HG03354 (cell line): Measurements from ENCODE around the gene ZC3H7A.
"Not testable (repeated sequence)": the region's sequence is repeated elsewhere in the genome, so short reads cannot be mapped to it uniquely, and the experiment has no call there.

ENCODE experiments used
- ATAC-seq: cut with Tn5 transposase; IDR thresholded peaks from one replicate; pipeline ENCODE4 v1.9.1; 2021; ENCODE audit warnings: mild to moderate bottlenecking; ENCODE audit not compliant: unreplicated experiment, poor library complexity, severe bottlenecking

The ZC3H7A gene, protein sequence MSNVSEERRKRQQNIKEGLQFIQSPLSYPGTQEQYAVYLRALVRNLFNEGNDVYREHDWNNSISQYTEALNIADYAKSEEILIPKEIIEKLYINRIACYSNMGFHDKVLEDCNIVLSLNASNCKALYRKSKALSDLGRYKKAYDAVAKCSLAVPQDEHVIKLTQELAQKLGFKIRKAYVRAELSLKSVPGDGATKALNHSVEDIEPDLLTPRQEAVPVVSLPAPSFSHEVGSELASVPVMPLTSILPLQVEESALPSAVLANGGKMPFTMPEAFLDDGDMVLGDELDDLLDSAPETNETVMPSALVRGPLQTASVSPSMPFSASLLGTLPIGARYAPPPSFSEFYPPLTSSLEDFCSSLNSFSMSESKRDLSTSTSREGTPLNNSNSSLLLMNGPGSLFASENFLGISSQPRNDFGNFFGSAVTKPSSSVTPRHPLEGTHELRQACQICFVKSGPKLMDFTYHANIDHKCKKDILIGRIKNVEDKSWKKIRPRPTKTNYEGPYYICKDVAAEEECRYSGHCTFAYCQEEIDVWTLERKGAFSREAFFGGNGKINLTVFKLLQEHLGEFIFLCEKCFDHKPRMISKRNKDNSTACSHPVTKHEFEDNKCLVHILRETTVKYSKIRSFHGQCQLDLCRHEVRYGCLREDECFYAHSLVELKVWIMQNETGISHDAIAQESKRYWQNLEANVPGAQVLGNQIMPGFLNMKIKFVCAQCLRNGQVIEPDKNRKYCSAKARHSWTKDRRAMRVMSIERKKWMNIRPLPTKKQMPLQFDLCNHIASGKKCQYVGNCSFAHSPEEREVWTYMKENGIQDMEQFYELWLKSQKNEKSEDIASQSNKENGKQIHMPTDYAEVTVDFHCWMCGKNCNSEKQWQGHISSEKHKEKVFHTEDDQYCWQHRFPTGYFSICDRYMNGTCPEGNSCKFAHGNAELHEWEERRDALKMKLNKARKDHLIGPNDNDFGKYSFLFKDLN

DNA sequence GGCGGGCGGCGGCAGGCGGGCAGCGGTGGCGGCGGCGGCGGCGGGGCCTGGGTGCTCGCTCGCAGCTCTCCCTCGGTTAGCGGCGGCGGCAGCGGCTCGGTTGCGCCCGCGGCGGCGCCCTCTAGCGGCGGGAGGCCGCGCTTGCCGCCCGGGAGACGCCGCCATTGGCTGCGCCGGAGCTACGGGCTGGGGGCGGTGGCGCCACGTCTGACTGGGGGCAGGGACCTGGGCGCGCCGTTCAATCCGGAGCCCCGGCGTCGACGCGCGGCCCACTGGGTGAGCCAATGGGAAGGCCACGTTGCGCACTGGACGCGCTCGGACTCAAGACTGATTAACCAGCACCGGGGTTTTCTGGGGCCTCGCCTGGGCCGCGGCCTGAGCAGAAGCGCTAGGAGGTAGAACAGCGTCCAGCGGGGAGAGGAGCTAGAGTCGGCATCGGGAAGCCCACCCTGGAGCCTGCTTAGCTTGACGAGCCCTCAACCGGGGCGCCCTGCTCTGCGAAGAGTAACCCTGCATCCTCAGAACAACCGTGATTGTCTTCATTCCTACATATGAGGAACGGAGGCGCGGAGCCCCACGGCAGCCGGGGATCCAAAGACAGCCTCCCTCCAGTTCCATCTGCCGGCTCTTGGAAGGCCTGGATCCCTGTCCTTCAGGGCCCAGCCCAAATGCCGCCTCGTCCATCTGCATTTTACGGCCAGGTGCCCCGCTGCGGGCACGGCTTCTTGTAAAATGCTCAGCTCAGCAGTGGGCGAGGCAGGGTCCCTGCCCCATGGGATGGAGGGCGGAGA, at the start of gene ZC3H7A:
Gene ZC3H7A, minus strand, starts transcription at position 93 of the 791 bp plus-strand sequence. CDS start 14,904 bp downstream, outside the sequence.
- peak; percentile 90 for ATAC-seq

DNA sequence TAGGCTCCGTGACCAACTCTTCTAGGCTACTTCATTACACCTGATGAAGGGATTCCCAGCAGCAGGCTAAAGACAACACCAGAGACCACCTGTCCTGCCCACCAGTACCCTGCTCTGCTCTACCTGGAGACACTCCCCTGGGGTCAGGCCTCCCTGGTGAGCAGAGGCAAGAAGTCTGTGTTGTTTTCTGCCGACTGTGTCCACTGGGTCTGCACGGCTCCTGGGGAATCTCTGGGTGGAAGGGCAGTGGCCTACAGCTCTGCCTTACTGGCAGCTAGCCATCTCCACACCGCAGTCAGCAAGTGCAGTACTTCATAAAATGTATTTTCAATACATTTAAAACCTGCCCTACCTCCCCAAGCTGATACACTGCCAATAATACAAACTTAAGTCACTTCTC, 47.4 kb upstream of the ZC3H7A start:
- ATAC-seq: no peak

DNA sequence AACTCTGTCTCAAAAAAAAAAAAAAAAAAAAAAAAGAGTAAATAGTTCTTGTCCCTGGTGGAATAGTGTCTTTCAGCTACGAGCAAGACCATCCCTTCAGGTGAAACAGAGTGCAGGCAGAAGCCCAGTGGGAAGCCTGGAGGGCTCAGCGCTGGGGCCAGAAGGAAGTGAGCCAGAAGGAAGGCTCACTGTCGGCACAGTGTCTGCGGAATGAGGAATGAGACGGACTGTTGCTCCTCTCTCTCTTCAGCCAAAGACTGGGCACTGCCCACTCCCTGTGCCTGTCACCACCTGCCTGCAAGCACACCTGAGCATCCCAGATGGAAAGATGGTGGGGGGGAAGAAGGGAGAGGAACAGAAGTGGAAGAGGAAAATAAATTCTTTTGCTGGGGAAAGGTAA, 46.8 kb upstream of the ZC3H7A start:
- no peak for ATAC-seq

DNA sequence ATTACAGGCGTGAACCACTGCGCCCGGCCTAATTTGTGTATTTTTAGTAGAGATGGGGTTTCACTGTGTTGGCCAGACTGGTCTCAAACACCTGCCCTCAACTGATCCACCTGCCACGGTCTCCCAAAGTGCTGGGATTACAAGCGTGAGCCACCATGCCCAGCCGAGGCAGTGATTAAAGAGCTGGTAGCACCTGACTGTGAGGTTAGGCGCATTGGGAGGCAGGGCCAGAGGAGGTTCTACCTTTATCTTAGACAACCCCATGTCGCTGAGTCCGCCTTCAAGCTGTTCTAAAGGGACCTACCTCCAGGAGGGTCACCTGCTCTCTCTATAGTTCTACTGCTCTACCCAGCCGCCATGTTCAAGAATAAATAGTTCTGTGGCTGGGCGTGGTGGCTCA, 46.1 kb upstream of the ZC3H7A start:
- ATAC-seq: no peak

DNA sequence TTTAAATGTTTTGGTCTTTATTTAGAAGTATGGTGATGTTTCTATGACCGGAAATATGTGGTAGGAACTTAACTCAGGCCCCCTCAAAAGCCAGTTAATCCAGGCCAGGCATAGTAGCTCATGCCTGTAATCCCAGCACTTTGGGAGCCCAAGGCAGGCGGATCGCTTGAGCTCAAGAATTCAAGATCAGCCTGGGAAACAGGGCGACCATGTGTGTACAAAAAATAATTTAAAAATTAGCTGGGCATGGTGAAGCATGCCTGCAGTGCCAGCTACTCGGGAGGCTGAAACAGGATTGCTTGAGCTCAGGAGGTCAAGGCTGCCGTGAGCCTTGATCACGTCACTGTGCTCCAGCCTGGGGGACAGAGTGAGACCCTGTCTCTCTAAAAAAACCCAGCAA, 44.0 kb upstream of the ZC3H7A start:
- ATAC-seq: no peak

DNA sequence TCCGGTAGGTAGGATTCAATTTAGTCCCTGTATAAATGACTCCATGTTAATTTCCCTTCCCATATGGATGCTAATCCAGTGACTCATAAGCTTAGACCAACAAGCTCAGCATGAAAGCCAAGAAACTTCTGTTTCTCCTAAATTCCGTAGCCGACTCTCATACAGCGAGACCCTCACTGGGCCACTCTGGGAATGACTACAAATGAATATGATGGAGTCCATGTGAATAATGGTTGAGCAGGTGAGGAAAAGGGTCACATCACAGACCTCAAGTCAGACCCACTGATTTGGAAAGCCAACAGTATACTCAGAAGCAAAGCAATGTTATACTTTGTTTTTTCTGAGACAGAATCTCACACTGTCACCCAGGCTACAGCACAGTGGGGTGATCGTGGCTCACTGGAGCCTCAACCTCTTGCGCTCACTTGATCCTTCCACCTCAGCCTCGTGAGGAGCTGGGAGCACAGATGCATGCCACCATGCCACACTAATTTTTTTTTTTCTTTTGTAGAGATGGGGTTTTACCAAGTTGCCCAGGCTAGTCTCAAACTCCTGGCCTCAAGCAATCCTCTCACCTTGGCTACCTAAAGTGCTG, 39.7 kb upstream of the ZC3H7A start:
- no peak for ATAC-seq

DNA sequence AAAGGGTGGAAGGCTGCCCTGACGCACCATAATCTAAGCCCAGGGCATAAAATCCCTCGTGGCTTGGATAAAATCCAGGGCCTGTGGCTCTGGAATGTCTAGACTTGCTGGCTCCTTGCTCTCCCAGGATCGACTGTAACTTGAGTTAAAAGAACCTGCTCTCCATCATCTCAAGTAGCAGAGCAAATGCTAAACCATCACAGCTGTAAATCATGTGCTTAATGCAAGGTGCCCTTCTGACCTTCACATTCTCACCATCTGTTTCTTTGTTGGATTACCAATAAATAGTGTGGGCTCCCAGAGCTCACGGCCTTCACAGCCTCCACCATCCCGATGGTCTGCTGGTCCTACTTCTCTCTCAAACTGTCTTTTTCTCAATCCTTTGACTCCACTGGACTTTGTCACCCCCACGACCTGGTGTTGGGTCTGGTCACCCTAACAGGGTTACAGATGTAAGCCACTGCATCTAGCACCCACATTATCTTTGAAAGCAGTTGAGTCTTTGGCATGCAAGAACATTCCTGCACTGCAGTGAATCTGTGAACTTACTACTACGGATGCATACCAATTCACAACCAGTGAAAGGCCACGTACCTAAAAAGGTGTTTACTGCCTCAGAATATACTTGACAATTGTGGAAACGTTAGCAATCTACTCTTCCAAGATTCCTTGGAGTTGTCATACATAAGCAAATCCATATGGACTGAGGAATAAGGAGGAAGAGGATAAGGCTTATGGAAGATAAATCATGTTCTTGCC, 39.0 kb upstream of the ZC3H7A start:
- ATAC-seq: no peak

DNA sequence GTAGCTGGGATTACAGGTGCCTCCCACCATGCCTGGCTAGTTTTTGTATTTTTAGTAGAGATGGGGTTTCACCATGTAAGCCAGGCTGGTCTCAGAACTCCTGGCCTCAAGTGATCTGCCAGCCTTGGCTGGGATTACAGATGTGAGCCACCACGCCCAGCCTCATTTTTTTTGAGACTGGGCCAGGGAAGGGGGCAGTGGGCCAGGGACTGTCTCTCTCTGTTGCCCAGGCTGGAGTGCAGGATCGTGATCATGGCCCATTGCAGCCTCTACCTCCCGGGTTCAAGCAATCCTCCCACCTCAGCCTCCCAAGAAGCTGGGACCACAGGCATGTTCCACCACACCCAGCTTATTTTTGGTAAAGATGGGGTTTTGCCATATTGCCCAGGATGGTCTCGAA, 38.3 kb upstream of the ZC3H7A start:
- no peak for ATAC-seq

DNA sequence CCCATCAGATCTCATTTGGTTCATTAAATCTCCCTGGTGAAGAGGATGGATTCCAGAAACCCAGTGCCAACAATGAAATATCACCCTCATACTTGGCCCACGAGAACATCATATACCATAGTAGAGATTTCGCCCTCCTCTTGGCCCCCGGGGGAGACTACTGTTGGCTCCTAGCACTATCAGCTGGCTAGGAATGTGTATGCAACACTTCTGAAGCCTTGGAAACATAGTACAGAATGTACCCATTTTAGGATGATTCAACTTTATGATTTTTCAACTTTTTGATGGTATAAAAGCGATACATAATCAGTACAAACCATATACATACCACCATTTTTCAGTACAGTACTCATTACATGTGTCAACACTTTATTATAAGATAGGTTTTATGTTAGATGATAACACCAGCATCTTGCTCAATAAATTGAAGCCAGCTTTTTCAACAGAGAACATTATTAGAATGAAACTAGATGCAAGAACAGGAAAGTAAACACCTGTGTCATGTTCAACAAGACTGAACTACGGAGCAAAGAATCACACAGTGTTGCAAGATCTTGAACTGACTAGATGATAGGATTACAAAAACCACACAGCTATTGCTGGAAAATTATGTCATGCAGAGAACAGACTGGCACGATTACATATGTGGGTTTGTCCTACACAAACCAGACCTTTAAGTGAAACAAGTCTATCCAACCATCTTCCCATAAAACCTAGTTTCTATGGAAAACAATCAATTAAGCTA, 37.1 kb upstream of the ZC3H7A start:
- no peak for ATAC-seq

DNA sequence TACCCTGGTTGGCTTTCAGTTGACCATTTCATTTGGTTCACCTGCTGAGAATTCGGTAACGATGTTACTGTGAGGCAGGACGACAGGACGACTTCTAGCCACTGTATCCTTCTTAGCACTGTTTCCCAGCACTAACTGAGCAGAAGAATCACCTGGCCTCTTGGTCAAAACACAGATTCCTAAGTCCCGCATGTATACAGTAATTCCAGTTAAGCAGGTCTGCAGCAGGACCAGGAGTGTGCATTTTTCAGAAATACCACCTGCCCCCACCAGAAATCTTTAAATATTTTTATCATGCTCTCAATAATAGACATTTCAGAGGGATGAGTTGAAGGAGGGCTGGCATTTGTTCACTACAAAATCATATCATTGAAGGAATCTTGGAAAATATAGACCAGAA, 31.6 kb upstream of the ZC3H7A start:
- no peak for ATAC-seq

DNA sequence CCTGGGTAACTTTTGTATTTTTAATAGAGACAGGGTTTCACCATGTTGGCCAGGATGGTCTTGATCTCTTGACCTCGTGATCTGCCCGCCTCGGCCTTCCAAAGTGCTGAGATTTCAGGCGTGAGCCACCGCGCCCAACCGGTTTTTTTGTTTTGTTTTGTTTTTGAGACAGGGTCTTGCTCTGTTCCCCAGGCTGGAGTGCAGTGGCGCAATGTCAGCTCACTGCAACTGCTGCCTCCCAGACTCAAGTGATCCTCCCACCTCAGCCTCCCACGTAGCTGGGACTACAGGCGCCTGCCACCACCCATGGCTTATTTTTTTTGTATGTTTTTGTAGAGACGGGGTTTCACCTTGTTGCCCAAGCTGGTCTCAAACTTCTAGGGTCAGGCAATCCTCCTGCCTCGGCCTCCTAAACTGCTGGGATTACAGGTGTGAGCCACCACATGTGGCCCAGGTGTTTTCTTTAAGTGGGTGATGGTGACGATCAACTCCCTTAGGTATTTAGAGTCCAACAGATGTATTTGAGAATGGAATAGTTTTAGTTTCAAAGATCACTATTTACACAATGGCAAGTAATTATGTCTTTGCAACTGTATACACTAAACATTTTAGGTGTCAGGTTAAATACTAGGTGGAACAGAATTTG, 28.6 kb upstream of the ZC3H7A start:
- ATAC-seq: not testable (repeated sequence)

DNA sequence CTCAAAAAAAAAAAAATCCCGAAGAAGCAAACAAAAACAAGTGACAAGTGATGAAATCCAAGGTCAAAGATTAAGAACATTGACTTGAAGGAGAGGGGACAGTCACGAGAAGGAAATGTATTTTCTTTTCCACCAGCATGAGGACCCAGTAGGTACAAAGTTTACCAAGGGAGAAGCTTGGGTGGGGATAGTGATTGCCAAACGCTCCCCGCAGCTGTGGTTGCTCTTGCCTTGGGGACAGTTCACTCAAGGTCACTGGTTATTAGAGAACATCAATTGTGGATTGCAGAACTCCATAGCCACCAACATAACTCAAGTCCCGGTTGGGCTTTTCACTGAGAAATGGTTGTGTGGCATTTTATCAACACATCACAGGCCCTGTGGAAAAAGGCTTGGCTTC, 27.3 kb upstream of the ZC3H7A start:
- no peak for ATAC-seq

DNA sequence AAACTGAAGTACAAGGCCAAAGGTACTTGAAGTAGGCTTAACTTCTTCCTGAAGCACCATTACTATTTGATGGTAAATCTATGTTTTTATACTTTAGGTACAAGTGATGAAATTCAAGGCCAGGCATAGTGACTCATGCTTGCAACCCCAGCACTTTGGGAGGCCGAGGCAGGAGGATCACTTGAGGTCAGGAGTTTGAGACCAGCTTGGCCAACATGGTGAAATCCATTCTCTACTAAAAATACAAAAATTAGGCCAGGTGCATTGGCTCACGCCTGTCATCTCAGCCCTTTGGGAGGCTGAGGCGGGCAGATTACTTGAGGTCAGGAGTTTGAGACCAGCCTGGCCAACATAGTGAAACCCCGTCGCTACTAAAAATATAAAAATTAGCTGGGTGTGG, 26.6 kb upstream of the ZC3H7A start:
- not testable (repeated sequence) for ATAC-seq

DNA sequence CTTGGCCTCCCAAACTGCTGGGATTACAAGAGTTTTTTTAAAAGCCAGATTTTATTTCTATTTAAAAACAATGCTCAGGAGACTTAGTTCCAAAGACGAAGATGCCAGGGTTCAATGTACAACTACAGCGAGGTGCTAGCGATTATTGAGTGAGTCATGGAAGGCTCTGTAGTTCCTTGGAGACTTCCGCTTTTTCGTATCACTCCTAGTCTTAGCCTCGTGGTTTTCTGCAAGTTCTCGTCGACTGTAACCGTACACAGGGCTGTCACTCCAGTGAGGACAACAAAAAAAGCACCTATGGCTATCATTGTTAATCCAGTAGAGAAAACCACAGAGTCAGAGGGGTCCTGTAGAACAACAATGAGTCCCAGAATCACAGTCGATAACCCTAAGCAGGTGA, 22.7 kb upstream of the ZC3H7A start:
- no peak for ATAC-seq

DNA sequence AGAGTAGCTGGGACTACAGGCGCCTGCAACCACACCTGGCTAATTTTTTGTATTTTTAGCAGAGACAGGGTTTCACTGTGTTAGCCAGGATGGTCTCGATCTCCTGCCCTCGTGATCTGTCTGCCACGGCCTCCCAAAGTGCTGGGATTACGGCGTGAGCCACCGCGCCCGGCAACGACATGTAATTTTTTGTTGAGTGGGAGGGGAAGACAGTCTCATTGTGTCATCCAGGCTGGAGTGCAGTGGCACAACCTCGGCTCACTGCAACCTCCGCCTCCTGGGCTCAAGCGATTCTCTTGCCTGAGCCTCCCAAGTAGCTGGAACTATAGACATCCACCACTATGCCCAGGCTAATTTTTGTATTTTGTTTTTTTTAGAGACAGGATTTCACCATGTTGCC, 21.9 kb upstream of the ZC3H7A start:
- ATAC-seq: not testable (repeated sequence)

DNA sequence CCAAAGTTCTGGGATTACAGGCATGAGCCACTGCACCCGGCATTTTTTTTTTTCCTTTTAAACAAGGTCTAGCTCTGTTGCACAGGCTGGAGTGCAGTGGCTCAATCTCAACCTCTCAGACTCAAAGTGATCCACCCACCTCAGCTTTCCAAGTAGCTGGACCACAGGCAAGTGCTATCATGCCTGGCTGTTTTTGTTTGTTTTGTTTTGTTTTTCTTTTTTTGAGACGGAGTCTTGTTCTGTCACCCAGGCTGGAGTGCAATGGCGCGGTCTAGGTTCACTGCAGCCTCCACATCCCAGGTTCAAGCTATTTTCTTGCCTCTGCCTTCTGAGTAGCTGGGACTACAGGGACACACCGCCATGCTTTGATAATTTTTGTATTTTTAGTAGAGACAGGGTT, 19.1 kb upstream of the ZC3H7A start:
- ATAC-seq: no peak

DNA sequence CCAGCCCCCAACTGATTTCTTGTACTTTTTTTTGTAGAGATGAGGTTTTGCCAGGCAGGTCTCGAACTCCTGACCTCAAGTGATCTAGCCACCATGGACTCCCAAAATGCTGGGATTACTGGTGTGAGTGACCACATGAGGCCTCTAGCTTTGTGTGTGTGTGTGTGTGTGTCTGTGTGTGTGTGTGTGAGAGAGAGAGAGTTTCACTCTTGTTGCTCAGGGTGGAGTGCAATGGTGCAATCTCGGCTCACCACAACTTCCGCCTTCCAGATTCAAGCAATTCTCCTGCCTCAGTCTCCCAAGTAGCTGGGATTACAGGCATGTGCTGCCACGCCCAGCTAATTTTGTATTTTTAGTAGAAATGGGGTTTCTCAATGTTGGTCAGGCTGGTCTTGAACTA, 17.7 kb upstream of the ZC3H7A start:
- ATAC-seq: not testable (repeated sequence)

DNA sequence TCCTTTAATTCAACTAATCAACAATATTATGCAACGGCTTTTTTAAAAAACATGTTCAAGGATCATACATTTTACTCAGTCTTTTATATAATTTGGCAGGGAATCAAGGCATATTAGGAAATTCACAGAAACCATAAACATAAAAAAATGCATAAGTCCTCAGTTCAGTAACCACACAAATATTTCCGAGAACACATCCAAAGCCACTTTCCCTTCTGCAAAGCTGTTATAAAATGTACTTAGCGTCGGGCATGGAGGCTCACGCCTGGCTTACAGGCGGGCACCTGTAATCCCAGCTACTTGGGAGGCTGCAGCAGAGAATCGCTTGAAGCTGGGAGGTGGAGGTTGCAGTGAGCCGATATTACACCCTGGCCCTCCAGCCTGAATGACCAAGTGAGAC, 9.7 kb upstream of the ZC3H7A start:
- no peak for ATAC-seq
